ENCODE data around the gene SNCG.
"Not testable (repeated sequence)": the region's sequence is repeated elsewhere in the genome, so short reads cannot be mapped to it uniquely, and the experiment has no call there.

SNCG gene

GRCh38 chr10:86972613-86973380, 14.4 kb downstream of the SNCG start:
- no peak overlapping the region for H3K27ac ChIP-seq (ENCODE audit: low read depth, low read length)
- peaks cover 33% of the 10 kb centered on the region for H3K4me1 ChIP-seq (ENCODE audit: insufficient read depth, low read length)
- no peak overlapping the region for H3K9ac ChIP-seq (ENCODE audit: low read length)
- H3K9me3 ChIP-seq (ENCODE audit: low read length): no peaks in the 10 kb centered on the region
- no peaks in the 10 kb centered on the region for H3K27me3 ChIP-seq (ENCODE audit: control insufficient read depth in 1 of 2, insufficient read depth in 2 of 2, low read length in 2 of 2)
- H3K4me3 ChIP-seq (ENCODE audit: low read depth in 1 of 2, low read length in 2 of 2): no peak overlapping the region
- no peaks in the 10 kb centered on the region for H3K36me3 ChIP-seq (ENCODE audit: insufficient read depth, low read length)

- no peak overlapping the region for H3K27ac ChIP-seq (ENCODE audit: low read depth, low read length)
Observed at GRCh38 chr10:86974484-86974883, 16.1 kb downstream of the SNCG start.

GRCh38 chr10:86976362-86977056, 18.1 kb downstream of the SNCG start:
- H3K36me3 ChIP-seq (ENCODE audit: insufficient read depth, low read length): no peaks in the 10 kb centered on the region
- no peak overlapping the region for H3K27ac ChIP-seq (ENCODE audit: low read depth, low read length)
- H3K9me3 ChIP-seq (ENCODE audit: low read length): no peaks in the 10 kb centered on the region
- H3K9ac ChIP-seq (ENCODE audit: low read length): no peak overlapping the region
- no peak overlapping the region for H3K4me3 ChIP-seq (ENCODE audit: low read depth in 1 of 2, low read length in 2 of 2)
- H3K27me3 ChIP-seq (ENCODE audit: control insufficient read depth in 1 of 2, insufficient read depth in 2 of 2, low read length in 2 of 2): no peaks in the 10 kb centered on the region
- H3K4me1 ChIP-seq (ENCODE audit: insufficient read depth, low read length): peaks cover 23% of the 10 kb centered on the region

More at GRCh38 chr10:86974484-86974883, 16.1 kb downstream of the SNCG start:
- H3K27me3 ChIP-seq (ENCODE audit: control insufficient read depth in 1 of 2, insufficient read depth in 2 of 2, low read length in 2 of 2): no peaks in the 10 kb centered on the region
- no peaks in the 10 kb centered on the region for H3K36me3 ChIP-seq (ENCODE audit: insufficient read depth, low read length)
- H3K9ac ChIP-seq (ENCODE audit: low read length): no peak overlapping the region
- no peaks in the 10 kb centered on the region for H3K9me3 ChIP-seq (ENCODE audit: low read length)
- H3K4me1 ChIP-seq (ENCODE audit: insufficient read depth, low read length): peaks cover 22% of the 10 kb centered on the region
- H3K4me3 ChIP-seq (ENCODE audit: low read depth in 1 of 2, low read length in 2 of 2): no peak overlapping the region

GRCh38 chr10:86978457-86978856, 20.1 kb downstream of the SNCG start:
- not testable (repeated sequence) for H3K4me3 ChIP-seq (ENCODE audit: low read depth in 1 of 2, low read length in 2 of 2); H3K36me3 ChIP-seq (ENCODE audit: insufficient read depth, low read length); H3K9me3 ChIP-seq (ENCODE audit: low read length); H3K27me3 ChIP-seq (ENCODE audit: control insufficient read depth in 1 of 2, insufficient read depth in 2 of 2, low read length in 2 of 2); H3K9ac ChIP-seq (ENCODE audit: low read length); H3K27ac ChIP-seq (ENCODE audit: low read depth, low read length)
- H3K4me1 ChIP-seq (ENCODE audit: insufficient read depth, low read length): peaks cover 14% of the 10 kb centered on the region

GRCh38 chr10:86979296-86979818, 21.0 kb downstream of the SNCG start:
- no peaks in the 10 kb centered on the region for H3K9me3 ChIP-seq (ENCODE audit: low read length)
- H3K9ac ChIP-seq (ENCODE audit: low read length): no peak overlapping the region
- H3K27me3 ChIP-seq (ENCODE audit: control insufficient read depth in 1 of 2, insufficient read depth in 2 of 2, low read length in 2 of 2): no peaks in the 10 kb centered on the region
- H3K4me1 ChIP-seq (ENCODE audit: insufficient read depth, low read length): peaks cover 14% of the 10 kb centered on the region
- no peak overlapping the region for H3K27ac ChIP-seq (ENCODE audit: low read depth, low read length)
- H3K4me3 ChIP-seq (ENCODE audit: low read depth in 1 of 2, low read length in 2 of 2): no peak overlapping the region
- no peaks in the 10 kb centered on the region for H3K36me3 ChIP-seq (ENCODE audit: insufficient read depth, low read length)

GRCh38 chr10:86979977-86980448, 21.6 kb downstream of the SNCG start:
- H3K4me1 ChIP-seq (ENCODE audit: insufficient read depth, low read length): peaks cover 14% of the 10 kb centered on the region
- no peaks in the 10 kb centered on the region for H3K9me3 ChIP-seq (ENCODE audit: low read length)
- H3K36me3 ChIP-seq (ENCODE audit: insufficient read depth, low read length): no peaks in the 10 kb centered on the region
- no peak overlapping the region for H3K27ac ChIP-seq (ENCODE audit: low read depth, low read length)
- no peak overlapping the region for H3K4me3 ChIP-seq (ENCODE audit: low read depth in 1 of 2, low read length in 2 of 2)
- no peak overlapping the region for H3K9ac ChIP-seq (ENCODE audit: low read length)
- H3K27me3 ChIP-seq (ENCODE audit: control insufficient read depth in 1 of 2, insufficient read depth in 2 of 2, low read length in 2 of 2): no peaks in the 10 kb centered on the region

- not testable (repeated sequence) for H3K27ac ChIP-seq (ENCODE audit: low read depth, low read length); H3K9me3 ChIP-seq (ENCODE audit: low read length); H3K9ac ChIP-seq (ENCODE audit: low read length); H3K4me3 ChIP-seq (ENCODE audit: low read depth in 1 of 2, low read length in 2 of 2); H3K36me3 ChIP-seq (ENCODE audit: insufficient read depth, low read length); H3K27me3 ChIP-seq (ENCODE audit: control insufficient read depth in 1 of 2, insufficient read depth in 2 of 2, low read length in 2 of 2)
- peaks cover 14% of the 10 kb centered on the region for H3K4me1 ChIP-seq (ENCODE audit: insufficient read depth, low read length)
Observed at GRCh38 chr10:86981020-86981419, 22.6 kb downstream of the SNCG start.

- Histone ChIP-seq H3K9ac (ENCODE audit: low read length) (no peak overlapping the region), H3K27me3 (ENCODE audit: control insufficient read depth in 1 of 2, insufficient read depth in 2 of 2, low read length in 2 of 2) (no peaks in the 10 kb centered on the region), H3K9me3 (ENCODE audit: low read length) (no peaks in the 10 kb centered on the region), H3K27ac (ENCODE audit: low read depth, low read length) (no peak overlapping the region), H3K4me1 (ENCODE audit: insufficient read depth, low read length) (peaks cover 14% of the 10 kb centered on the region), H3K4me3 (ENCODE audit: low read depth in 1 of 2, low read length in 2 of 2) (no peak overlapping the region), H3K36me3 (ENCODE audit: insufficient read depth, low read length) (no peaks in the 10 kb centered on the region)
Observed at GRCh38 chr10:86981716-86982115, 23.3 kb downstream of the SNCG start.

GRCh38 chr10:86984498-86984897, 26.1 kb downstream of the SNCG start:
- H3K4me1 ChIP-seq (ENCODE audit: insufficient read depth, low read length): peaks cover 14% of the 10 kb centered on the region
- H3K9ac ChIP-seq (ENCODE audit: low read length); H3K4me3 ChIP-seq (ENCODE audit: low read depth in 1 of 2, low read length in 2 of 2); H3K36me3 ChIP-seq (ENCODE audit: insufficient read depth, low read length); H3K27ac ChIP-seq (ENCODE audit: low read depth, low read length); H3K9me3 ChIP-seq (ENCODE audit: low read length); H3K27me3 ChIP-seq (ENCODE audit: control insufficient read depth in 1 of 2, insufficient read depth in 2 of 2, low read length in 2 of 2): not testable (repeated sequence)

GRCh38 chr10:86988520-86988919, 30.1 kb downstream of the SNCG start:
- Histone ChIP-seq H3K27ac (ENCODE audit: low read depth, low read length) (no peak overlapping the region), H3K27me3 (ENCODE audit: control insufficient read depth in 1 of 2, insufficient read depth in 2 of 2, low read length in 2 of 2) (no peaks in the 10 kb centered on the region)

GRCh38 chr10:86991362-86991761, 33.0 kb downstream of the SNCG start:
- H3K36me3 ChIP-seq (ENCODE audit: insufficient read depth, low read length); H3K9me3 ChIP-seq (ENCODE audit: low read length); H3K27me3 ChIP-seq (ENCODE audit: control insufficient read depth in 1 of 2, insufficient read depth in 2 of 2, low read length in 2 of 2); H3K4me3 ChIP-seq (ENCODE audit: low read depth in 1 of 2, low read length in 2 of 2); H3K27ac ChIP-seq (ENCODE audit: low read depth, low read length); H3K9ac ChIP-seq (ENCODE audit: low read length); H3K4me1 ChIP-seq (ENCODE audit: insufficient read depth, low read length): not testable (repeated sequence)

More at GRCh38 chr10:86988520-86988919, 30.1 kb downstream of the SNCG start:
- Histone ChIP-seq H3K36me3 (ENCODE audit: insufficient read depth, low read length) (no peaks in the 10 kb centered on the region), H3K4me3 (ENCODE audit: low read depth in 1 of 2, low read length in 2 of 2) (no peak overlapping the region), H3K9me3 (ENCODE audit: low read length) (no peaks in the 10 kb centered on the region), H3K9ac (ENCODE audit: low read length) (no peak overlapping the region), H3K4me1 (ENCODE audit: insufficient read depth, low read length) (no peaks in the 10 kb centered on the region)
